Fibroblast of lung (primary cell): ENCODE data around the gene MYO10. TPM values are rescaled to one million over a fixed set of nuclear protein-coding genes. Genes with fewer than 3 reads are reported as not detected.
A peak's percentile ranks its signal among the peaks of the same experiment; 100 is the strongest.

Source experiments
- DNase-seq, 2 donors: peaks; one replicate each; pipeline versions ENCODE4 v3.0.0 to v3.0.0-alpha.2; 2010; ENCODE audit warnings: low read depth in 2 of 2
- H2AFZ ChIP-seq: 2 replicates; pipeline ENCODE4 v1.5.1; 2012; ENCODE audit warnings: low read length, control low read depth, inconsistent platforms
- H3K27ac ChIP-seq: 2 replicates; pipeline ENCODE4 v1.5.1; 2011; ENCODE audit warnings: low read length, control low read depth; ENCODE audit not compliant: insufficient read depth
- H3K27me3 ChIP-seq: 2 replicates; pipeline ENCODE4 v1.5.1; 2011; ENCODE audit warnings: mild to moderate bottlenecking, low read length; ENCODE audit not compliant: control insufficient read depth, insufficient read depth
- H3K36me3 ChIP-seq: 2 replicates; pipeline ENCODE4 v1.5.1; 2011; ENCODE audit warnings: low read length; ENCODE audit not compliant: control insufficient read depth, insufficient read depth
- H3K4me1 ChIP-seq: 2 replicates; pipeline ENCODE4 v1.5.1; 2011; ENCODE audit warnings: low read length; ENCODE audit not compliant: control insufficient read depth, insufficient read depth; ENCODE audit errors: extremely low read depth
- H3K4me2 ChIP-seq: 2 replicates; pipeline ENCODE4 v1.5.1; 2011; ENCODE audit warnings: low read length, control low read depth; ENCODE audit not compliant: insufficient read depth; ENCODE audit errors: extremely low read depth
- H3K4me3 ChIP-seq, 4 experiments: fragments of 200-600 bp in 1 of 4; sonication (generic) in 1 of 4; replicated peaks in 1 of 4; 2 replicates each; pipeline ENCODE4 v1.5.1; 2011 to 2016; ENCODE audit warnings: low read length in 4 of 4, low read depth in 3 of 4, mild to moderate bottlenecking in 3 of 4, control low read depth in 2 of 4, inconsistent platforms in 1 of 4, mixed read lengths in 1 of 4; ENCODE audit not compliant: insufficient read depth in 1 of 4; ENCODE audit errors: control extremely low read depth in 1 of 4
- H3K79me2 ChIP-seq: 2 replicates; pipeline ENCODE4 v1.5.1; 2012; ENCODE audit warnings: mild to moderate bottlenecking, low read length, inconsistent platforms; ENCODE audit not compliant: control insufficient read depth, insufficient read depth
- H3K9ac ChIP-seq: 2 replicates; pipeline ENCODE4 v1.5.1; 2011; ENCODE audit warnings: mild to moderate bottlenecking, low read length, control low read depth; ENCODE audit not compliant: insufficient read depth
- H3K9me3 ChIP-seq: 2 replicates; pipeline ENCODE4 v1.5.1; 2012; ENCODE audit warnings: low read depth, low read length; ENCODE audit not compliant: control insufficient read depth, insufficient read depth
- H4K20me1 ChIP-seq: 2 replicates; pipeline ENCODE4 v1.5.1; 2011; ENCODE audit warnings: low read length; ENCODE audit not compliant: control insufficient read depth, insufficient read depth; ENCODE audit errors: extremely low read depth
- CTCF ChIP-seq, 2 donors: IDR thresholded peaks in 1 of 2; conservative IDR thresholded peaks in 1 of 2; 1 replicate in 1 of 2; 2 replicates in 1 of 2; pipeline ENCODE4 v1.5.1; 2011 to 2012; ENCODE audit warnings: low read length in 2 of 2, control low read depth in 1 of 2, inconsistent platforms in 1 of 2, low read depth in 1 of 2, mild to moderate bottlenecking in 1 of 2
- EZH2 ChIP-seq: IDR thresholded peaks from 2 replicates; pipeline ENCODE4 v1.5.1; 2012; ENCODE audit warnings: low read length, control low read depth, mild to moderate bottlenecking; ENCODE audit errors: missing control alignments
- polyA plus RNA-seq, 2 donors: library from polyadenylated mRNA; depleted of rRNA in 1 of 2; stranded (reverse) in 1 of 2; unstranded in 1 of 2; fragments of >200 nt; gene quantifications; 2 replicates each; pipeline ENCODE4 v1.2.1, GENCODE V29; 2011 to 2012; ENCODE audit warnings: missing spikeins in 1 of 2
- total RNA-seq: library from RNA; depleted of rRNA; stranded (reverse); fragments of >200 nt; gene quantifications from 2 replicates; pipeline ENCODE4 v1.2.1, GENCODE V29; 2014

The MYO10 gene
- total and polyA plus RNA-seq, 2 donors (not counting 1 experiment from before 2014, with no cell fraction given), result 16.6 to 82.2 TPM

GRCh38 chr5:16884595-16884994, 51.5 kb downstream of the MYO10 start:
- Histone ChIP-seq H3K27me3 (no peaks in the 10 kb centered on the region), H3K4me1 (peaks cover 20% of the 10 kb centered on the region), H2AFZ (no peak overlapping the region), H3K9ac (no peak overlapping the region), H3K79me2 (peaks cover 92% of the 10 kb centered on the region), H3K36me3 (no peaks in the 10 kb centered on the region), H3K4me3 (no peak overlapping the region), H3K9me3 (no peaks in the 10 kb centered on the region), H3K27ac (peak overlapping the region; percentile 15), H3K4me2 (no peak overlapping the region), H4K20me1 (peaks cover 4% of the 10 kb centered on the region)
- TF ChIP-seq EZH2, result no peak
- no peak for TF ChIP-seq CTCF (conservative IDR thresholded peaks at IDR 0.05 in 1 of 2, IDR thresholded peaks at IDR 0.05 in 1 of 2; ENCODE audit: low read depth in 1 of 2, low read length in 2 of 2)
- no peak for DNase-seq

- no peak overlapping the region for H3K27ac ChIP-seq
- peaks cover 93% of the 10 kb centered on the region for H3K79me2 ChIP-seq
- H3K36me3 ChIP-seq, result no peaks in the 10 kb centered on the region
- H3K9me3 ChIP-seq, result no peaks in the 10 kb centered on the region
- no peaks in the 10 kb centered on the region for H3K27me3 ChIP-seq
- no peak overlapping the region for H3K4me2 ChIP-seq
- peaks cover 17% of the 10 kb centered on the region for H3K4me1 ChIP-seq
- TF ChIP-seq CTCF (conservative IDR thresholded peaks at IDR 0.05 in 1 of 2, IDR thresholded peaks at IDR 0.05 in 1 of 2; ENCODE audit: low read depth in 1 of 2, low read length in 2 of 2), result no peak
- no peak for TF ChIP-seq EZH2
- peaks cover 2% of the 10 kb centered on the region for H4K20me1 ChIP-seq
- DNase-seq, result no peak
- H3K9ac ChIP-seq, result no peak overlapping the region
- H3K4me3 ChIP-seq, result no peak overlapping the region
- H2AFZ ChIP-seq, result no peak overlapping the region
These were observed 52.3 kb downstream of the MYO10 start for GRCh38 chr5:16883806-16884205.

- Histone ChIP-seq H3K79me2 (peaks cover 94% of the 10 kb centered on the region), H3K36me3 (no peaks in the 10 kb centered on the region), H3K4me3 (no peak overlapping the region), H2AFZ (no peak overlapping the region), H3K4me2 (no peak overlapping the region), H3K27ac (no peak overlapping the region), H3K27me3 (no peaks in the 10 kb centered on the region), H3K9ac (no peak overlapping the region), H3K4me1 (peaks cover 17% of the 10 kb centered on the region), H3K9me3 (no peaks in the 10 kb centered on the region), H4K20me1 (peaks cover 2% of the 10 kb centered on the region)
- no peak for DNase-seq
- no peak for TF ChIP-seq EZH2
- TF ChIP-seq CTCF (conservative IDR thresholded peaks at IDR 0.05 in 1 of 2, IDR thresholded peaks at IDR 0.05 in 1 of 2; ENCODE audit: low read depth in 1 of 2, low read length in 2 of 2), result no peak
These were observed 52.9 kb downstream of the MYO10 start for GRCh38 chr5:16883176-16883575.
